WTC11 (cell line): ENCODE data around the gene PARK7. TPM values are rescaled to one million over a fixed set of nuclear protein-coding genes. Genes with fewer than 3 reads are reported as not detected.

Experiments used
- ATF3 ChIP-seq: sonication (generic); formaldehyde crosslinking; conservative IDR thresholded peaks from 2 replicates; pipeline ENCODE4 v1.8.1; 2022; ENCODE audit warnings: mild to moderate bottlenecking, missing genetic modification reagents
- CBFB ChIP-seq: sonication (generic); formaldehyde crosslinking; IDR thresholded peaks from 2 replicates; pipeline ENCODE4 v1.8.1; 2022; ENCODE audit warnings: mild to moderate bottlenecking, low read depth, missing genetic modification reagents
- EMX1 ChIP-seq: fragments of 250-450 bp; sonication (Bioruptor Pico); IDR thresholded peaks from 2 replicates; pipeline ENCODE4 v1.8.0; 2021; ENCODE audit warnings: mild to moderate bottlenecking
- ESRRA ChIP-seq: sonication (generic); formaldehyde crosslinking; IDR thresholded peaks from 2 replicates; pipeline ENCODE4 v1.8.1; 2022; ENCODE audit warnings: mild to moderate bottlenecking, missing genetic modification reagents, borderline replicate concordance
- FOXK1 ChIP-seq: sonication (generic); formaldehyde crosslinking; IDR thresholded peaks from 2 replicates; pipeline ENCODE4 v1.8.0; 2022; ENCODE audit warnings: mild to moderate bottlenecking, moderate library complexity, missing genetic modification reagents
- GRHL2 ChIP-seq: fragments of 250-450 bp; sonication (Bioruptor Pico); IDR thresholded peaks from 2 replicates; pipeline ENCODE4 v1.8.0; 2022; ENCODE audit warnings: mild to moderate bottlenecking, moderate library complexity; ENCODE audit not compliant: insufficient replicate concordance, severe bottlenecking
- HMGXB4 ChIP-seq: sonication (generic); formaldehyde crosslinking; IDR thresholded peaks from 2 replicates; pipeline ENCODE4 v1.8.1; 2023; ENCODE audit warnings: mild to moderate bottlenecking, moderate library complexity, missing genetic modification reagents
- JUN ChIP-seq: sonication (generic); formaldehyde crosslinking; IDR thresholded peaks from 2 replicates; pipeline ENCODE4 v1.8.0; 2023; ENCODE audit warnings: mild to moderate bottlenecking, missing genetic modification reagents
- MXD4 ChIP-seq: fragments of 250-450 bp; sonication (Bioruptor Pico); IDR thresholded peaks from 2 replicates; pipeline ENCODE4 v1.8.0; 2021; ENCODE audit warnings: mild to moderate bottlenecking, moderate library complexity, borderline replicate concordance
- MYBL2 ChIP-seq: sonication (generic); formaldehyde crosslinking; IDR thresholded peaks from 2 replicates; pipeline ENCODE4 v1.8.1; 2023; ENCODE audit warnings: mild to moderate bottlenecking, moderate library complexity, missing genetic modification reagents
- NR1H2 ChIP-seq: sonication (generic); formaldehyde crosslinking; IDR thresholded peaks from 2 replicates; pipeline ENCODE4 v1.9.0; 2021; ENCODE audit warnings: mild to moderate bottlenecking, moderate library complexity, missing genetic modification reagents
- OVOL2 ChIP-seq: fragments of 250-450 bp; sonication (Bioruptor Pico); IDR thresholded peaks from 2 replicates; pipeline ENCODE4 v1.9.0; 2021; ENCODE audit warnings: mild to moderate bottlenecking, borderline replicate concordance
- RELA ChIP-seq: sonication (generic); formaldehyde crosslinking; IDR thresholded peaks from 2 replicates; pipeline ENCODE4 v1.8.1; 2022; ENCODE audit warnings: missing genetic modification reagents, mild to moderate bottlenecking, borderline replicate concordance
- SMAD3 ChIP-seq: sonication (generic); formaldehyde crosslinking; IDR thresholded peaks from 2 replicates; pipeline ENCODE4 v1.8.0; 2022; ENCODE audit warnings: missing genetic modification reagents, mild to moderate bottlenecking, borderline replicate concordance
- SP1 ChIP-seq: sonication (generic); formaldehyde crosslinking; conservative IDR thresholded peaks from 2 replicates; pipeline ENCODE4 v1.8.1; 2022; ENCODE audit warnings: missing genetic modification reagents
- TCF7 ChIP-seq: sonication (generic); formaldehyde crosslinking; IDR thresholded peaks from 2 replicates; pipeline ENCODE4 v1.8.0; 2022; ENCODE audit warnings: mild to moderate bottlenecking, low read depth, missing genetic modification reagents, moderate library complexity
- ZNF121 ChIP-seq: sonication (generic); formaldehyde crosslinking; IDR thresholded peaks from 2 replicates; pipeline ENCODE4 v1.8.0; 2023; ENCODE audit warnings: missing genetic modification reagents
- ZNF232 ChIP-seq: sonication (generic); formaldehyde crosslinking; IDR thresholded peaks from 2 replicates; pipeline ENCODE4 v1.8.0; 2022; ENCODE audit warnings: mild to moderate bottlenecking, missing genetic modification reagents
- ZNF263 ChIP-seq: sonication (generic); formaldehyde crosslinking; IDR thresholded peaks from 2 replicates; pipeline ENCODE4 v1.8.1; 2022; ENCODE audit warnings: low read depth, mild to moderate bottlenecking, moderate library complexity, missing genetic modification reagents
- ZNF416 ChIP-seq: fragments of 250-450 bp; sonication (Bioruptor Pico); IDR thresholded peaks from 2 replicates; pipeline ENCODE4 v1.9.0; 2021; ENCODE audit warnings: mild to moderate bottlenecking, inconsistent platforms
- total RNA-seq: library from RNA; stranded (reverse); gene quantifications from 3 replicates; pipeline ENCODE4 v1.2.3, GENCODE V29; 2021
- TF ChIP-seq, protein P1 (sequence below): sonication (generic); formaldehyde crosslinking; IDR thresholded peaks from 2 replicates; pipeline ENCODE4 v1.8.1; 2022; ENCODE audit warnings: mild to moderate bottlenecking, moderate library complexity, missing genetic modification reagents
- TF ChIP-seq, protein P2 (sequence below): sonication (generic); formaldehyde crosslinking; conservative IDR thresholded peaks from 2 replicates; pipeline ENCODE4 v1.8.1; 2023; ENCODE audit warnings: mild to moderate bottlenecking, low read depth, missing genetic modification reagents, moderate library complexity
- TF ChIP-seq, protein P3 (sequence below): sonication (generic); formaldehyde crosslinking; IDR thresholded peaks from 2 replicates; pipeline ENCODE4 v1.8.0; 2023; ENCODE audit warnings: mild to moderate bottlenecking, missing genetic modification reagents
- TF ChIP-seq, protein P4 (sequence below): sonication (generic); formaldehyde crosslinking; IDR thresholded peaks from 2 replicates; pipeline ENCODE4 v1.8.1; 2023; ENCODE audit warnings: mild to moderate bottlenecking, missing genetic modification reagents, borderline replicate concordance

Gene PARK7
- total RNA-seq, 1 experiment from 2014 or later = 337 TPM

DNA sequence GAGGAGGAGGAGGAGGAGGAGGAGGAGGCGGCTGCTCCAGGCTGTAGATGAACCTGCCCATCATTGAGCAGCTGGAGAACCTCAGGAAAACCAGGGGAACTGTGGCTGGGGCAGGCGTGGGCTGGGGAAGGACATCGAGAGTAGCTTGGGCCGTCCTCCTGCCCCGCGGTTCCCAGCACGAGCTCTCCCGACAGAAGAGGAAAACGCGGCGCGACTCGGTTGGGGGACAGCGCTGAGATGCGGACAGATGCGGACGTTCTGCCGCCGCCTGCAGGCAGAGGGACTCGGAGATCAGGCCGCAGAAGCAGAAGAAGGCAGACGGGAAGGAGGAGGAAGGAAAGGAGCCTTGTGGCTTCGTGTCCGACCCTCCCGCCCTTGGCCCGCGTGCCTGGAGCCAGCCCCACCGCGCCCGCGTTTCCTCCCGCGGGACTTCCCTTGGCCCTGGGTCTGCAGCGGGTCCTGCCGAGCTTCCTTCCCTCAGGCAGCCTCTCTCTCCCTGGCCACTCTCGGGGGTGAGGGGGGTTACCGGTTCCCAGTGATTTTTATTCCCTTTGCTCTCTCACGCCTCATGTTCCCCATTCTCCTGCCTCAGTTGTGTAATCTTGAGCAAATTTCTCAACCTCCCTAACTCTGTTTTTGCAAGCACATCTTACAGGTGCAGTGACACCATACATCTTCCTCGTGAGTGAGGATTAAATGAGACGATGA, 19.1 kb upstream of the PARK7 start (continued):
- TF ChIP-seq, protein P1, sequence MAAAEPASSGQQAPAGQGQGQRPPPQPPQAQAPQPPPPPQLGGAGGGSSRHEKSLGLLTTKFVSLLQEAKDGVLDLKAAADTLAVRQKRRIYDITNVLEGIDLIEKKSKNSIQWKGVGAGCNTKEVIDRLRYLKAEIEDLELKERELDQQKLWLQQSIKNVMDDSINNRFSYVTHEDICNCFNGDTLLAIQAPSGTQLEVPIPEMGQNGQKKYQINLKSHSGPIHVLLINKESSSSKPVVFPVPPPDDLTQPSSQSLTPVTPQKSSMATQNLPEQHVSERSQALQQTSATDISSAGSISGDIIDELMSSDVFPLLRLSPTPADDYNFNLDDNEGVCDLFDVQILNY (CRISPR knock-in tag) = peak; percentile 76; the same call in 1 of the 2 replicates
- TF ChIP-seq, protein P2, sequence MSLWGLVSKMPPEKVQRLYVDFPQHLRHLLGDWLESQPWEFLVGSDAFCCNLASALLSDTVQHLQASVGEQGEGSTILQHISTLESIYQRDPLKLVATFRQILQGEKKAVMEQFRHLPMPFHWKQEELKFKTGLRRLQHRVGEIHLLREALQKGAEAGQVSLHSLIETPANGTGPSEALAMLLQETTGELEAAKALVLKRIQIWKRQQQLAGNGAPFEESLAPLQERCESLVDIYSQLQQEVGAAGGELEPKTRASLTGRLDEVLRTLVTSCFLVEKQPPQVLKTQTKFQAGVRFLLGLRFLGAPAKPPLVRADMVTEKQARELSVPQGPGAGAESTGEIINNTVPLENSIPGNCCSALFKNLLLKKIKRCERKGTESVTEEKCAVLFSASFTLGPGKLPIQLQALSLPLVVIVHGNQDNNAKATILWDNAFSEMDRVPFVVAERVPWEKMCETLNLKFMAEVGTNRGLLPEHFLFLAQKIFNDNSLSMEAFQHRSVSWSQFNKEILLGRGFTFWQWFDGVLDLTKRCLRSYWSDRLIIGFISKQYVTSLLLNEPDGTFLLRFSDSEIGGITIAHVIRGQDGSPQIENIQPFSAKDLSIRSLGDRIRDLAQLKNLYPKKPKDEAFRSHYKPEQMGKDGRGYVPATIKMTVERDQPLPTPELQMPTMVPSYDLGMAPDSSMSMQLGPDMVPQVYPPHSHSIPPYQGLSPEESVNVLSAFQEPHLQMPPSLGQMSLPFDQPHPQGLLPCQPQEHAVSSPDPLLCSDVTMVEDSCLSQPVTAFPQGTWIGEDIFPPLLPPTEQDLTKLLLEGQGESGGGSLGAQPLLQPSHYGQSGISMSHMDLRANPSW (CRISPR knock-in tag) = no peak
- TF ChIP-seq ZNF121 (CRISPR knock-in tag) (no peak), RELA (CRISPR knock-in tag) (no peak), ESRRA (0 out of 2 replicates have a peak, but pooled peaks have one; percentile 24), EMX1 (CRISPR knock-in tag) (0 out of 2 replicates have a peak, but pooled peaks have one; percentile 40), MXD4 (CRISPR knock-in tag) (no peak), JUN (CRISPR knock-in tag) (no peak), FOXK1 (peak; percentile 72), ZNF263 (CRISPR knock-in tag) (peak; percentile 81), GRHL2 (no peak), ZNF416 (CRISPR knock-in tag) (no peak), SP1 (CRISPR knock-in tag) (no peak), TCF7 (CRISPR knock-in tag) (peak; percentile 81; the same call in 1 of the 2 replicates), OVOL2 (CRISPR knock-in tag) (no peak), ZNF232 (CRISPR knock-in tag) (peak; percentile 87; the same call in 1 of the 2 replicates), HMGXB4 (0 out of 2 replicates have a peak, but pooled peaks have one; percentile 31), ATF3 (CRISPR knock-in tag) (peak; percentile 71; the same call in 1 of the 2 replicates), MYBL2 (peak; percentile 59; the same call in 1 of the 2 replicates), SMAD3 (CRISPR knock-in tag) (peak; percentile 93; the same call in 1 of the 2 replicates), NR1H2 (CRISPR knock-in tag) (no peak), CBFB (no peak)
- TF ChIP-seq, protein P3, sequence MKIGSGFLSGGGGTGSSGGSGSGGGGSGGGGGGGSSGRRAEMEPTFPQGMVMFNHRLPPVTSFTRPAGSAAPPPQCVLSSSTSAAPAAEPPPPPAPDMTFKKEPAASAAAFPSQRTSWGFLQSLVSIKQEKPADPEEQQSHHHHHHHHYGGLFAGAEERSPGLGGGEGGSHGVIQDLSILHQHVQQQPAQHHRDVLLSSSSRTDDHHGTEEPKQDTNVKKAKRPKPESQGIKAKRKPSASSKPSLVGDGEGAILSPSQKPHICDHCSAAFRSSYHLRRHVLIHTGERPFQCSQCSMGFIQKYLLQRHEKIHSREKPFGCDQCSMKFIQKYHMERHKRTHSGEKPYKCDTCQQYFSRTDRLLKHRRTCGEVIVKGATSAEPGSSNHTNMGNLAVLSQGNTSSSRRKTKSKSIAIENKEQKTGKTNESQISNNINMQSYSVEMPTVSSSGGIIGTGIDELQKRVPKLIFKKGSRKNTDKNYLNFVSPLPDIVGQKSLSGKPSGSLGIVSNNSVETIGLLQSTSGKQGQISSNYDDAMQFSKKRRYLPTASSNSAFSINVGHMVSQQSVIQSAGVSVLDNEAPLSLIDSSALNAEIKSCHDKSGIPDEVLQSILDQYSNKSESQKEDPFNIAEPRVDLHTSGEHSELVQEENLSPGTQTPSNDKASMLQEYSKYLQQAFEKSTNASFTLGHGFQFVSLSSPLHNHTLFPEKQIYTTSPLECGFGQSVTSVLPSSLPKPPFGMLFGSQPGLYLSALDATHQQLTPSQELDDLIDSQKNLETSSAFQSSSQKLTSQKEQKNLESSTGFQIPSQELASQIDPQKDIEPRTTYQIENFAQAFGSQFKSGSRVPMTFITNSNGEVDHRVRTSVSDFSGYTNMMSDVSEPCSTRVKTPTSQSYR (CRISPR knock-in tag) = peak; percentile 91
- TF ChIP-seq, protein P4, sequence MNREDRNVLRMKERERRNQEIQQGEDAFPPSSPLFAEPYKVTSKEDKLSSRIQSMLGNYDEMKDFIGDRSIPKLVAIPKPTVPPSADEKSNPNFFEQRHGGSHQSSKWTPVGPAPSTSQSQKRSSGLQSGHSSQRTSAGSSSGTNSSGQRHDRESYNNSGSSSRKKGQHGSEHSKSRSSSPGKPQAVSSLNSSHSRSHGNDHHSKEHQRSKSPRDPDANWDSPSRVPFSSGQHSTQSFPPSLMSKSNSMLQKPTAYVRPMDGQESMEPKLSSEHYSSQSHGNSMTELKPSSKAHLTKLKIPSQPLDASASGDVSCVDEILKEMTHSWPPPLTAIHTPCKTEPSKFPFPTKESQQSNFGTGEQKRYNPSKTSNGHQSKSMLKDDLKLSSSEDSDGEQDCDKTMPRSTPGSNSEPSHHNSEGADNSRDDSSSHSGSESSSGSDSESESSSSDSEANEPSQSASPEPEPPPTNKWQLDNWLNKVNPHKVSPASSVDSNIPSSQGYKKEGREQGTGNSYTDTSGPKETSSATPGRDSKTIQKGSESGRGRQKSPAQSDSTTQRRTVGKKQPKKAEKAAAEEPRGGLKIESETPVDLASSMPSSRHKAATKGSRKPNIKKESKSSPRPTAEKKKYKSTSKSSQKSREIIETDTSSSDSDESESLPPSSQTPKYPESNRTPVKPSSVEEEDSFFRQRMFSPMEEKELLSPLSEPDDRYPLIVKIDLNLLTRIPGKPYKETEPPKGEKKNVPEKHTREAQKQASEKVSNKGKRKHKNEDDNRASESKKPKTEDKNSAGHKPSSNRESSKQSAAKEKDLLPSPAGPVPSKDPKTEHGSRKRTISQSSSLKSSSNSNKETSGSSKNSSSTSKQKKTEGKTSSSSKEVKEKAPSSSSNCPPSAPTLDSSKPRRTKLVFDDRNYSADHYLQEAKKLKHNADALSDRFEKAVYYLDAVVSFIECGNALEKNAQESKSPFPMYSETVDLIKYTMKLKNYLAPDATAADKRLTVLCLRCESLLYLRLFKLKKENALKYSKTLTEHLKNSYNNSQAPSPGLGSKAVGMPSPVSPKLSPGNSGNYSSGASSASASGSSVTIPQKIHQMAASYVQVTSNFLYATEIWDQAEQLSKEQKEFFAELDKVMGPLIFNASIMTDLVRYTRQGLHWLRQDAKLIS (CRISPR knock-in tag) = 0 out of 2 replicates have a peak, but pooled peaks have one; percentile 58
